HG03575 (cell line): ENCODE results near the gene NCOA7.

Experiments used
- ATAC-seq: cut with Tn5 transposase; IDR thresholded peaks from one replicate; pipeline ENCODE4 v1.9.1; 2021; ENCODE audit not compliant: unreplicated experiment, insufficient number of reproducible peaks, low FRiP score; ENCODE audit errors: extremely low read depth

Gene NCOA7

GRCh38 chr6:125850361-125850760 lies 59.6 kb downstream of the NCOA7 start:
- ATAC-seq = no peak

GRCh38 chr6:125852587-125852986 lies 61.8 kb downstream of the NCOA7 start:
- ATAC-seq = no peak

- ATAC-seq = no peak
Observed at GRCh38 chr6:125853168-125853567, 62.4 kb downstream of the NCOA7 start.

- no peak for ATAC-seq
Observed at GRCh38 chr6:125853756-125854155, 63.0 kb downstream of the NCOA7 start.

- ATAC-seq = no peak
Observed at GRCh38 chr6:125854355-125854754, 63.6 kb downstream of the NCOA7 start.

- ATAC-seq = no peak
Observed at GRCh38 chr6:125855783-125856182, 65.0 kb downstream of the NCOA7 start.

- ATAC-seq = no peak
Observed at GRCh38 chr6:125857846-125858245, 67.1 kb downstream of the NCOA7 start.

- no peak for ATAC-seq
Observed at GRCh38 chr6:125858427-125859320, 67.9 kb downstream of the NCOA7 start.

GRCh38 chr6:125859727-125860126 lies 69.0 kb downstream of the NCOA7 start:
- no peak for ATAC-seq

GRCh38 chr6:125863023-125863422 lies 72.3 kb downstream of the NCOA7 start:
- no peak for ATAC-seq

GRCh38 chr6:125865015-125865414 lies 74.3 kb downstream of the NCOA7 start:
- no peak for ATAC-seq

- no peak for ATAC-seq
Observed at GRCh38 chr6:125866433-125866832, 75.7 kb downstream of the NCOA7 start.

GRCh38 chr6:125867483-125867942 lies 76.8 kb downstream of the NCOA7 start:
- ATAC-seq = no peak

GRCh38 chr6:125868252-125868651 lies 77.5 kb downstream of the NCOA7 start:
- no peak for ATAC-seq

- no peak for ATAC-seq
Observed at GRCh38 chr6:125868678-125869395, 78.1 kb downstream of the NCOA7 start.

GRCh38 chr6:125869427-125869826 lies 78.7 kb downstream of the NCOA7 start:
- ATAC-seq = no peak

- ATAC-seq = no peak
Observed at GRCh38 chr6:125871365-125871764, 80.6 kb downstream of the NCOA7 start.

- ATAC-seq = no peak
Observed at GRCh38 chr6:125872259-125872921, 81.6 kb downstream of the NCOA7 start.

- no peak for ATAC-seq
Observed at GRCh38 chr6:125882243-125882642, 91.5 kb downstream of the NCOA7 start.
